NK-92 (cell line): Measurements from ENCODE around the gene MTLN.
"Not testable (repeated sequence)": the region's sequence is repeated elsewhere in the genome, so short reads cannot be mapped to it uniquely, and the experiment has no call there.

Experiments used
- DNase-seq: peaks from one replicate; lab custom pipeline; 2025; ENCODE audit not compliant: unreplicated experiment; lab: John Stamatoyannopoulos, UW

The MTLN gene

GRCh38 chr2:110204408-110205385 lies 7.7 kb downstream of the MTLN start, which contains the start of gene NPHP1:
TSS of gene NPHP1 (minus strand) at chr2:110205013. CDS start at chr2:110204968, 45 bp downstream.
- peak; percentile 17 for DNase-seq

- DNase-seq: no peak
These were observed 14.3 kb downstream of the MTLN start for GRCh38 chr2:110198016-110198415.

GRCh38 chr2:110197452-110197851 lies 14.9 kb downstream of the MTLN start:
- no peak for DNase-seq

GRCh38 chr2:110190169-110190568 lies 22.2 kb downstream of the MTLN start:
- DNase-seq: not testable (repeated sequence)

- no peak for DNase-seq
These were observed 29.9 kb downstream of the MTLN start for GRCh38 chr2:110182449-110182848.

- no peak for DNase-seq
These were observed 32.3 kb downstream of the MTLN start for GRCh38 chr2:110180036-110180435.

GRCh38 chr2:110173523-110173922 lies 38.8 kb downstream of the MTLN start:
- no peak for DNase-seq

- DNase-seq: no peak
These were observed 39.8 kb downstream of the MTLN start for GRCh38 chr2:110172506-110172905.

GRCh38 chr2:110170102-110170501 lies 42.2 kb downstream of the MTLN start:
- no peak for DNase-seq

- DNase-seq: no peak
These were observed 44.9 kb downstream of the MTLN start for GRCh38 chr2:110167326-110168000.

- DNase-seq: no peak
These were observed 46.1 kb downstream of the MTLN start for GRCh38 chr2:110166266-110166665.
